GM19452 (cell line): ENCODE results near the gene LRP3.
"Not testable (repeated sequence)": the region's sequence is repeated elsewhere in the genome, so short reads cannot be mapped to it uniquely, and the experiment has no call there.

Source experiments
- ATAC-seq: cut with Tn5 transposase; IDR thresholded peaks from one replicate; pipeline ENCODE4 v1.9.1; 2021; ENCODE audit not compliant: unreplicated experiment

The LRP3 gene

DNA sequence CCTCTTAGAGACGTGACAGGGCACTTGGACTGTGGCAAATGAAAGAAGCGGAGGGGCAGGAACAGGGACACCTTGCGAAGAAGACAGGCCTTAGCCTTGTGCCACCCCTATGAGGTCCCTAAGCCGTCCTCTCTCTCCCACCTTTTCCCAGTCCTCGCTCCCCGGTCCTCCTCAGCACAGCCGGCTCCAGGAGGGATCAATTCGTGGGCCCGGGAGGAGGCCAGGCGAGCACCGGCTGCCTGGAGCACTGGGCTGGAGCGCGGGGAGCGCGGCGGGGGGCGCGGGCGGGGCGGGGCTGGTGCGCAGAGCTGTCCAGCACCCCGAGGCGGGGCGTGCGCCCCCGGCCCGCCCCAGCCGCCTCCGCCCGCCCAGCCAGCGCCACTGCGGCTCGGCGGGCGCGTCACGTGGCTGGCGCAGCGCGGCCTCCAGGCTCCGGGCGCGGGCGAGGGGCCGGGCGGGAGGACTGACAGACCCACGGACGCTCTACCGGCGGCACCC is at the start of gene LRP3:
TSS of gene LRP3 (plus strand) at position 466 of the 498 bp plus-strand sequence. CDS start 456 bp downstream, outside the sequence.
- no peak for ATAC-seq

DNA sequence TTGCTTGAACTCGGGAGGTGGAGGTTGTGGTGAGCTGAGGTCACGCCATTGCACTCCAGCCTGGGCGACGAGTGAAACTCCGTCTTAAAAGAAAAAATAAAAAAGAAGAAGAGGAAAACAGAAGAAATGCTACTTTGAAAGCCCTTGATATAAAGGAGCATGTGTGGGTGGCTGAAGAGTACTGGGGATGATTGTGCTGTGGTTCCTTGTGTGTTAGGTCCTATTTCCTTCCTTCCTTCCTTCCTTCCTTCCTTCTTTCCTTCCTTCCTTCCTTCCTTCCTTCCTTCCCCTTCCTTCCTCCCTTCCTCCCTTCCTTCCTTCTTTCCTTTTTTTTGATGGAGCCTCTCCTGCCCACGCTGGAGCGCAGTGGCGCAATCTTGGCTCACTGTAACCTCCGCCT is 47.9 kb upstream of the LRP3 start:
- no peak for ATAC-seq

GRCh38 chr19:33147538-33147937 is 46.6 kb upstream of the LRP3 start:
- ATAC-seq: no peak

DNA sequence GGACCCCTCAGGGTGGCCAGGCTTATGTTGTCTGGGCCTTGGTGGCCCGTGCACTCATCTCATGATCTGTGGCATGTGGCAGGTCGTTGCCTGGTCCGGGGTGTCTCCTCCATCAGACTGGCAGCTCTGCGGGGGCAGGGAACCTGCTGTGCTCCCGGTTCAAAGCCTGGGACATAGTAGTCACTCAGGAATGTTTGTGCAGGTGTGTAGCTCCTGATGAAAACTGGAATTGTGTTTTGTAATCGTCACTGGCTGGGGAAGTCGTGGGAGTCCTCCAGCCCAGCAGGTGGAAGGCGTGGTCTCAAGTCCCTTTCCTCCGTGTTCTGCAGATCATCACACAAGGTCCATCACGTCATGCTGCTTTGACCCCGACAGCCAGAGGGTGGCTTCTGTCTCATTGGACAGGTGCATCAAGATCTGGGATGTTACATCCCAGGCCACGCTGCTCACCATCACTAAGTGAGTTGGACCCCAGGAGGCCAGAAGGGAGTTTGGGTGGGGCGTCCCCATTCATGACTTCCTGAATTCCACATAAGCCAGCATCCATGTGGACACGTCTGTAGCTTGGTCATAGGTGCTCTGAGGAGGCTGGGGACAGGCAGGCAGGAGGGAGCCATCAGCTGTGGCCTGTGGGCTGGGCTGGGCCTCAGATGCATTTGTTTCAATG is 43.1 kb upstream of the LRP3 start:
- ATAC-seq: no peak

DNA sequence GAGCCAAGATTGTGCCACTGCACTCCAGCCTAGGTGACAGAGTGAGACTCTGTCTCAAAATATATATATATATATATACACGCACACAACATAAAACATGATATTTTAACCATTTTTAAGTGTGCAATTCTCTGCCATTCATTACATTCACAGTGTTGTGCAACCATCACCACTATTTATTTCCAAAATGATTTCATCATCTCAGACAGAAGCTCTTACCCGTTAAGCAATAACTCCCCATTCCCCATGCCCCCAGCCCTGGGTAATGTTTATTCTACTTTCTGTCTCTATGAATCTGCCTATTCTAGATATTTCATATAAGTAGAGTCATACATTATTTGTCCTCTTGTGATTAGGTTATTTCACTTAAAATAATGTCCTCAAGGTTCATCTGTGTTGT is 42.0 kb upstream of the LRP3 start:
- ATAC-seq: no peak

DNA sequence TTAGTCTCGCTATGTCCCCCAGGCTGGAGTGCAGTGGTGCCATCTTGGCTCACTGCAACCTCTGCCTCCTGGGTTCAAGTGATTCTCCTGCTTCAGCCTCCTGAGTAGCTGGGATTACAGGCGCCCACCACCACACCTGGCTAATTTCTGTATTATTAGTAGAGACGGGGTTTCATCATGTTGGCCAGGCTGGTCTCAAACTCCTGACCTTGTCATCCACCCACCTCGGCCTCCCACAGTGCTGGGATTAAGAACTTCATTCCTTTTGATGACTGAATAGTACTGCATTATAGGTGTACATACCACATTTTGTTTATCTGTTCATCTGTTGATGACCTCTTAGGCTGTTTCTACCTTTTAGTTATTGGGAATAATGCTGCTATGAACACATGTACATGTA is 41.5 kb upstream of the LRP3 start:
- ATAC-seq: not testable (repeated sequence)

- ATAC-seq: not testable (repeated sequence)
Observed at GRCh38 chr19:33154313-33154712, 39.8 kb upstream of the LRP3 start.

DNA sequence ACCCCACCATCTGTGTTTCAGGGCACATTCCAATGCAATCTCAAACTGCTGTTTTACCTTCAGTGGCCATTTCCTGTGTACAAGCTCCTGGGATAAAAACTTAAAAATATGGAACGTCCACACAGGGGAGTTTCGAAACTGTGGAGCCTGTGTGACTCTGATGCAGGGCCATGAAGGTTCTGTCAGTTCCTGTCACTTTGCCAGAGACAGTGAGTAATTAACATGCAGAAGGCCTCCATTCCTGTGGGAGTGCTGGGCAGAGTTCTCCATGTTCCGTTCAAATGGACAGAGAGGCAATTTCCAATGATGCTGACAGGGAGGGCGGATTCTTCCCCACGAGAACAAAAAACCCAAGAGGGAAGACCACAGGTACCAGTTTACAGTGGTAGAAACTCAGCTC is 37.8 kb upstream of the LRP3 start:
- ATAC-seq: no peak

DNA sequence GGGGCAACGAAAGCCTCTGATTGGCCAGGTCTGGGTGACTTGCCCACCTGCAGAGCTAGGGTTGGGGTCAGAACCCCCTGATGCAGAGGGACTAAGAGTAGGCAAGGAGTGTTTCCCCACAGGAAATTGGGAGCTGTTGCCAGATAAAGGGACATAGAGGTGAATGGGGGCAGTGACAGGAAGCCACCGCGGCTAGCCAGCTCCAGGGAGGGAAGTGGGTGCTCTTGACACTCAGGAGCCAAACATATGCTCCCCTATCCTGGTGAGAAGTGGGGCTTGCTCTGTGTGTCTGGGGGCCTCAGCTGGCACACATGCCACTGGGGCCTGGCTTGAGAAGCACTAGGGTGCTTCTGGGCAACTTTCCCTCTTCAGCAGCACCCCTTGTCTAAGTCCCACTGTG is 36.2 kb upstream of the LRP3 start:
- no peak for ATAC-seq

DNA sequence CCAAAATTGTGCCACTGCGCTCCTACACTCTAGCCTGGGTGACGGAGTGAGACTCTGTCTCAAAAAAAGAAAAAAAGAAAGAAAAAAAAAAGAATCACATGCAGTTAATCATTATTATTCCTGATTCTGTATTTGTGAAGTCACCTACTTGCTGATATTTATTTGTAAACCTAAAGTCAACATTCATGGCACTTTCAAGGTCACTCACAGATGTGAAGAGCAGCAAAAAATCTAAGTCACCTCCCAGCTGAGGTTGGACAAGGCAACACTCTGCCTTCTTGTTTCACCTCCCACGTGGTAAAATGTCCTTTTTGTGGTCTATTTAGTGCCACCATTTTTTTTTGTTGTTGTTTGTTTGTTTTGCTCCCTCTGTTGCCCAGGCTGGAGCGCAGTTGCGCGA is 35.8 kb upstream of the LRP3 start:
- no peak for ATAC-seq

- no peak for ATAC-seq
Observed at GRCh38 chr19:33159149-33159548, 35.0 kb upstream of the LRP3 start.

GRCh38 chr19:33159893-33160292 is 34.2 kb upstream of the LRP3 start:
- ATAC-seq: no peak

DNA sequence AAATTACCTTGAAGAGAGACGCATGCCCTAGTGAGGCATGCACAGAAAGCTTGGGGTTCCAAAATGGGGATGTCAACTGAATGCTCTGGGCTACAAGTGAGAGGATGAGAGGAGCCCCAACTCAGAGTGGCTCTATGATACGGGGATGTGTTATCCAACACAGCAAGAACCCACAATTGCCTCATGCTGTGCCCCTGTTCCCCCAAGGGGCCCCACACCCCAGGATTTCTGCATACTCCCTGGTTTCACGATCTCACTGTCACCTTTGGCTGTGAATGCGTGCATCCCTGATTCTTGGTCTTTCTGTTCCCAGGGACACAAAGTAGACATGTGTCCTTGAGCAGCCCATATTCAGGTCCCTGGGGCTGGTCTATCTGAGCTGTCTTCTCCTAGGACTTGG is 32.9 kb upstream of the LRP3 start:
- ATAC-seq: no peak

- ATAC-seq: no peak
Observed at GRCh38 chr19:33163481-33163880, 30.6 kb upstream of the LRP3 start.

DNA sequence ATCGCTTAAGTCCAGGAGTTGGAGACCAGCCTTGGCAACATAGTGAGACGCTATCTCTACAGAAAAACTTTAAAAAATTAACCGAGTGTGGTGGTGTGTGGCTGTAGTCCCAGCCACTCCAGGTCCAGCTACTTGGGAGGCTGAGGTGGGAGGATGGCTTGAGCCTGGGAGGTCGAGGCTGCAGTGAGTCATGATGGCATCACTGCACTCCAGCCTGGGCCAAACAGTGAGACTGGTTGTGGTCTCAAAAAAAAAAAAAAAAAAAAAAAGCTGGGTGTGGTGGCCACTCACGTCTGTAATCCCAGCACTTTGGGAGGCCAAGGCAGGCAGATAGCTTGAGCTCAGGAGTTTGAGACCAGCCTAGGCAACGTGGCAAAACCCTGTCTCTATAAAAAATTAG is 28.1 kb upstream of the LRP3 start:
- not testable (repeated sequence) for ATAC-seq

- ATAC-seq: no peak
Observed at GRCh38 chr19:33167438-33167837, 26.7 kb upstream of the LRP3 start.

GRCh38 chr19:33168528-33168927 is 25.6 kb upstream of the LRP3 start:
- ATAC-seq: no peak

GRCh38 chr19:33171222-33171795 is 22.8 kb upstream of the LRP3 start:
- no peak for ATAC-seq

DNA sequence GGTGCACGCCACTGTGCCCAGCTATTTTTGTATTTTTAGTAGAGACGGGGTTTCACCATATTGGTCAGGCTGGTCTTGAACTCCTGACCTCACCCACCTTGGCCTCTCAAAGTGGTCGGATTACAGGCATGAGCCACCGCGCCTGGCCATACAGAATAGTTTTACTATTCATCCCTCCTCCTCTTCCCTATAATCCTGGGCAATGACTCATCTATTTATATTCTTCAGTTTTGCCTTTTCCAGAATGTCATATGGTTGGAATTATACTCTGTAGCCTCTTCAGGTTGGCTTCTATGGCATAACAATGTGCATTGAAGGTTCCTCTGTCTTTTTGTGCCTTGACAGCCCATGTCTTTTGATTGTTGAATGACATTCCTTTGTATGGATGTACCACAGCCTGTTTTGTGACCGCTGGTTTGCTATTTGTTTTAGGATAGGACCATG is 22.2 kb upstream of the LRP3 start:
- no peak for ATAC-seq

GRCh38 chr19:33174186-33174585 is 19.9 kb upstream of the LRP3 start:
- no peak for ATAC-seq

DNA sequence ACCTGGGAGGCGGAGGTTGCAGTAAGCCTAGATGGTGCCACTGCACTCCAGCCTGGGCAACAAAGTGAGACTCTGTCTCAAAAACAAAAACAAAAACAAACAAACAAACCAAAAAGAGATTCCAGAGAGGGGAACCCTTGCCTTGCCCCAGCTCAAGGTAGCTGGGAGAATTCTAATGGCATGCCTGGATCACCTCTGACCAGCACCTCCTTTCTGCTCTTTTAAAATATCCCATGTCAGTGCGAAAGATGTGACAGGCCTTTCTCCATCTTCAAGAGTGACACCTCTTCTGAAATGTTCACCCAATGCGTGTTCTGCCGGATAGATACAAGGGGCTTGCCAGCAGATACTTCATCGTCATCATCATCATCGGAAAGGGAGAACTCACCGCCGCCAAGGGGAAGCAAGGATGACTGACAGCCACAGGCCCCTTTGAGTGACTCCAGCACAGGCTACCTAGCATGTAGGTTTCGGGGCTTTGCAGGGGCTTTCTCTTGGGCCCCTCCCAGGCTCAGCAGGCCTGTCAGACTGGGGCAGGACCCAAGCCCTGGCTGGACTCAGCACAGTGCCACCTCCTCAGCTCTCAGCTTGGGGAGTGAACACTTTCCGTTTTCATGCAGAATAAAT is 18.9 kb upstream of the LRP3 start:
- no peak for ATAC-seq
